Chondrocyte (in vitro differentiated cells): ENCODE measurements around the gene SLC25A19. TPM values are rescaled to one million over a fixed set of nuclear protein-coding genes. Genes with fewer than 3 reads are reported as not detected.
A peak's percentile ranks its signal among the peaks of the same experiment; 100 is the strongest.

Experiments
- DNase-seq: peaks from one replicate; pipeline ENCODE4 v3.0.0; 2021; ENCODE audit warnings: mixed read lengths, low spot score
- H3K27ac Mint-ChIP-seq: one replicate; pipeline ENCODE4 v1.8.0; 2021; ENCODE audit warnings: mild to moderate bottlenecking, moderate library complexity, mixed read lengths; ENCODE audit not compliant: unreplicated experiment
- H3K27me3 Mint-ChIP-seq: 2 replicates; pipeline ENCODE4 v1.8.0; 2021; ENCODE audit warnings: low read depth, mixed read lengths
- H3K36me3 Mint-ChIP-seq: 2 replicates; pipeline ENCODE4 v1.8.0; 2021; ENCODE audit warnings: low read depth, mixed read lengths
- H3K4me1 Mint-ChIP-seq: 2 replicates; pipeline ENCODE4 v1.8.0; 2021; ENCODE audit warnings: low read depth, mild to moderate bottlenecking, mixed read lengths
- H3K4me3 Mint-ChIP-seq: one replicate; pipeline ENCODE4 v1.8.0; 2021; ENCODE audit warnings: mild to moderate bottlenecking, moderate library complexity, mixed read lengths; ENCODE audit not compliant: unreplicated experiment
- H3K9me3 Mint-ChIP-seq: 2 replicates; pipeline ENCODE4 v1.8.0; 2021; ENCODE audit warnings: low read depth, mixed read lengths
- CTCF ChIP-seq: fragments of 200-600 bp; sonication (generic); IDR thresholded peaks from 2 replicates; pipeline ENCODE4 v1.5.0; 2021; ENCODE audit warnings: antibody characterized with exemption, mild to moderate bottlenecking, moderate library complexity
- total RNA-seq: library from RNA; stranded (reverse); gene quantifications from 3 replicates; pipeline ENCODE4 v1.2.1, GENCODE V29; 2021

The SLC25A19 gene
- total RNA-seq, 1 donor from 2014 or later, result 11.7 TPM

- Mint-ChIP-seq H3K27ac (peak overlapping the region; percentile 10), H3K9me3 (no peaks in the 10 kb centered on the region), H3K36me3 (peaks cover 6% of the 10 kb centered on the region), H3K4me3 (no peak overlapping the region), H3K27me3 (no peaks in the 10 kb centered on the region), H3K4me1 (no peaks in the 10 kb centered on the region)
- no peak for TF ChIP-seq CTCF
- DNase-seq, result no peak
These were observed 30.9 kb upstream of the SLC25A19 start for GRCh38 chr17:75319904-75320691.

- Mint-ChIP-seq H3K27ac (no peak overlapping the region), H3K4me1 (no peaks in the 10 kb centered on the region), H3K27me3 (no peaks in the 10 kb centered on the region), H3K36me3 (peaks cover 6% of the 10 kb centered on the region), H3K9me3 (no peaks in the 10 kb centered on the region), H3K4me3 (no peak overlapping the region)
- TF ChIP-seq CTCF, result no peak
- DNase-seq, result no peak
These were observed 29.5 kb upstream of the SLC25A19 start for GRCh38 chr17:75318615-75319222.

GRCh38 chr17:75318211-75318610 is 29.0 kb upstream of the SLC25A19 start:
- no peaks in the 10 kb centered on the region for H3K27me3 Mint-ChIP-seq
- no peaks in the 10 kb centered on the region for H3K4me1 Mint-ChIP-seq
- DNase-seq, result no peak
- no peak for TF ChIP-seq CTCF
- H3K9me3 Mint-ChIP-seq, result no peaks in the 10 kb centered on the region
- no peak overlapping the region for H3K27ac Mint-ChIP-seq
- peaks cover 6% of the 10 kb centered on the region for H3K36me3 Mint-ChIP-seq
- no peak overlapping the region for H3K4me3 Mint-ChIP-seq

GRCh38 chr17:75317671-75318070 is 28.4 kb upstream of the SLC25A19 start:
- no peak for TF ChIP-seq CTCF
- no peaks in the 10 kb centered on the region for H3K4me1 Mint-ChIP-seq
- peaks cover 6% of the 10 kb centered on the region for H3K36me3 Mint-ChIP-seq
- no peaks in the 10 kb centered on the region for H3K9me3 Mint-ChIP-seq
- no peak for DNase-seq
- no peak overlapping the region for H3K27ac Mint-ChIP-seq
- no peak overlapping the region for H3K4me3 Mint-ChIP-seq
- H3K27me3 Mint-ChIP-seq, result no peaks in the 10 kb centered on the region

GRCh38 chr17:75316253-75316652 is 27.0 kb upstream of the SLC25A19 start:
- no peaks in the 10 kb centered on the region for H3K9me3 Mint-ChIP-seq
- no peak overlapping the region for H3K4me3 Mint-ChIP-seq
- no peak for TF ChIP-seq CTCF
- H3K4me1 Mint-ChIP-seq, result no peaks in the 10 kb centered on the region
- H3K27me3 Mint-ChIP-seq, result no peaks in the 10 kb centered on the region
- peaks cover 4% of the 10 kb centered on the region for H3K36me3 Mint-ChIP-seq
- no peak overlapping the region for H3K27ac Mint-ChIP-seq
- no peak for DNase-seq
